Measurements from ENCODE around the gene NMT1. TPM values are rescaled to one million over a fixed set of nuclear protein-coding genes. Genes with fewer than 3 reads are reported as not detected.

Gene NMT1
- polyA plus RNA-seq, 2 donors = 30.1 to 32.9 TPM

DNA sequence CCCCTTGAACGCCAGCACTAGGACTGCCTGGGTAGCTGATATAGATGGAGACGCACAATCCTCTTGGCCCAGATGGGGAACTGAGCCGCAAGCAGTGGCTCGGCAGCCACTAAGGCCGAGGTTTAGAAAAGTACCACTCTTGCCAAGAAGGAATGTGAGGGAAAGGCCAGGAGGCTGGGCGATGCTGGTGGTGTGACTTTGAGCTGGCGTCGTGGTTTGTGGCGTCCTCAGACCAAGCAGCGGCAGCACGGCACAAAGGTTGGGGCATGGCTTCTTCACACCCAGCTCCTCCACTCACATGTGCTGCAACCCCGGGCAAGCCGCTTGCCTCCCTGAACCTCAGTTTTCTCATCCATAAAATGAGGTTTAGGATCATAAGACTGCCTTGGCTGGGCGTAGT is 25.3 kb upstream of the NMT1 start:
- H3K9me3 ChIP-seq (ENCODE audit: control insufficient read depth in 2 of 2, insufficient read depth in 1 of 2, low read depth in 1 of 2, low read length in 1 of 2) = no peaks in the 10 kb centered on the region
- no peak overlapping the region for H3K4me3 ChIP-seq (ENCODE audit: low read depth in 1 of 2, low read length in 2 of 2)
- H3K27ac ChIP-seq (ENCODE audit: low read depth in 2 of 2, low read length in 1 of 2) = no peak overlapping the region
- peaks cover 2 to 10% of the 10 kb centered on the region in 2 donors for H3K36me3 ChIP-seq (ENCODE audit: control insufficient read depth in 2 of 2, insufficient read depth in 2 of 2, low read length in 1 of 2)
- H3K27me3 ChIP-seq (ENCODE audit: control insufficient read depth in 1 of 2, insufficient read depth in 2 of 2, low read length in 2 of 2) = no peaks in the 10 kb centered on the region
- WGBS, 2 donors = 92 to 93% methylated on average over 14 of the region's 14 CpGs
- peaks cover 4% of the 10 kb centered on the region in 2 donors for H3K4me1 ChIP-seq (ENCODE audit: control insufficient read depth in 2 of 2, insufficient read depth in 2 of 2, low read length in 1 of 2)

DNA sequence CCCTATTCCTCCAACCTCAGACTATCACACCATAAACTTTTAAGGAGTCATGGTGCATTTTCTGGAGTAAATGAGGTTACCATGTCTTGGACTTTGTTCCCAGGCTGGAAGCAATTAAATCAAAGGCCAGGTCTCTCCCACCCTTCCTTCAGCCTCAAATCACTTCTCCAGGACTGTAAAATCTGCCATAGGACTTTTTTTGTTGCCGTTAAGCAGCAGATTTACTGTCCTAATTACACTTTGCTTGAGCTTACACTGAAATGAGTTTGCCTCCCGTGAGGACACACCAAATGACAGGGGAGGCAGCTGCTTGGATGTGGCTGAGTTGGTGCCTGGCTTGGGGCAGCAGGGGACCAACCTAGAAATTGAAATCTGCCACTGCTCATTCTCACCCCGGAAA is 24.4 kb upstream of the NMT1 start:
- Histone ChIP-seq H3K36me3 (ENCODE audit: control insufficient read depth in 2 of 2, insufficient read depth in 2 of 2, low read length in 1 of 2) (peaks cover 0 to 8% of the 10 kb centered on the region in 2 donors), H3K27ac (ENCODE audit: low read depth in 2 of 2, low read length in 1 of 2) (no peak overlapping the region), H3K4me3 (ENCODE audit: low read depth in 1 of 2, low read length in 2 of 2) (no peak overlapping the region), H3K27me3 (ENCODE audit: control insufficient read depth in 1 of 2, insufficient read depth in 2 of 2, low read length in 2 of 2) (no peaks in the 10 kb centered on the region), H3K4me1 (ENCODE audit: control insufficient read depth in 2 of 2, insufficient read depth in 2 of 2, low read length in 1 of 2) (peaks cover 4 to 7% of the 10 kb centered on the region in 2 donors), H3K9me3 (ENCODE audit: control insufficient read depth in 2 of 2, insufficient read depth in 1 of 2, low read depth in 1 of 2, low read length in 1 of 2) (no peaks in the 10 kb centered on the region)
- 73 to 85% methylated on average over 3 of the region's 3 CpGs for WGBS, 2 donors

DNA sequence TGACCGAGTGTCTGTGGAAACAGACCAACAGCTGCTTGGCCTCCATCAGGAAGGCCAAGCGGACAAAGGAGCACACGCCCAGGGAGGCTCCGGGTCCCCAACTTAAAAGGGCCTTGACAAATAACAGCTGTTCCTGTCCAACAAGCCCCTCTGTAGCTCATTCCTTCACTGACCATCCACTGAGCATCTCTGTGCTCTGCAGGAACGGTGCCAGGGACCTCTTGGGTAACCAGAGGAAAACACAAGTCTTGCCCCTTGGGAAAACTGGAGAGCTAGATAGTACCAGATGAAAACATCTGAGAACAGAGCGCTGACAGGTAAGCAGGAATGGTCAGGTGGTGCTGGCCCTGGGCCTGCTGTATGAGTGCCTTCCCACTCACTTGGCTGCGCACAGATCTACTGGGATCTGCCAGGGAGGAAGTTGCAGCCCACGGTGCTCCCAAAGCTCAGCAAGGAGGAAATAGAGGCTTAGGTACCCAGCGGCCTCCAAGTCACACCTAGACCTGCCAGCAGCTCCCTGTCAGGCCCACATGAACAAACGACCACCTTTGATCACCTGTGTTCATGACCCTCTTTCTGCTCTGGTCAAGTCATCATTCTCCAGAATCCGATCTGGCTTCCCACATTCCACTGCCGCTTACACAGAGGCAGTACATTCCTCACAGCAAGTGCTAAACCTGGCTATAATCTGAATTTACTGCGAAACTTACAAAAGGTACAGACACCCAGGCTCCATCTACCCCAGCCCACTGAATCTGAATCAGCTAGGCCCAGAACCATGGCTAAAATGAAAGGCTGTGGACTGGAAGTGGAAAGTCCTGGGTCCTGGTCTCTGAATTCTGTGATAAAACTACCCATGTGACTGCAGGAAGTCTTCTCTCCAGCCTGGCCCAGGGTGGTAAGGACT is 22.1 kb upstream of the NMT1 start:
- no peak overlapping the region for H3K4me3 ChIP-seq (ENCODE audit: low read depth in 1 of 2, low read length in 2 of 2)
- H3K4me1 ChIP-seq (ENCODE audit: control insufficient read depth in 2 of 2, insufficient read depth in 2 of 2, low read length in 1 of 2) = peaks cover 8 to 13% of the 10 kb centered on the region in 2 donors
- H3K9me3 ChIP-seq (ENCODE audit: control insufficient read depth in 2 of 2, insufficient read depth in 1 of 2, low read depth in 1 of 2, low read length in 1 of 2) = no peaks in the 10 kb centered on the region
- no peaks in the 10 kb centered on the region for H3K27me3 ChIP-seq (ENCODE audit: control insufficient read depth in 1 of 2, insufficient read depth in 2 of 2, low read length in 2 of 2)
- H3K36me3 ChIP-seq (ENCODE audit: control insufficient read depth in 2 of 2, insufficient read depth in 2 of 2, low read length in 1 of 2) = peaks cover 0 to 2% of the 10 kb centered on the region in 2 donors
- H3K27ac ChIP-seq (ENCODE audit: low read depth in 2 of 2, low read length in 1 of 2) = peak overlapping the region; percentile 1 to 53
- WGBS, 2 donors = 47 to 58% methylated on average over 13 of the region's 13 CpGs

DNA sequence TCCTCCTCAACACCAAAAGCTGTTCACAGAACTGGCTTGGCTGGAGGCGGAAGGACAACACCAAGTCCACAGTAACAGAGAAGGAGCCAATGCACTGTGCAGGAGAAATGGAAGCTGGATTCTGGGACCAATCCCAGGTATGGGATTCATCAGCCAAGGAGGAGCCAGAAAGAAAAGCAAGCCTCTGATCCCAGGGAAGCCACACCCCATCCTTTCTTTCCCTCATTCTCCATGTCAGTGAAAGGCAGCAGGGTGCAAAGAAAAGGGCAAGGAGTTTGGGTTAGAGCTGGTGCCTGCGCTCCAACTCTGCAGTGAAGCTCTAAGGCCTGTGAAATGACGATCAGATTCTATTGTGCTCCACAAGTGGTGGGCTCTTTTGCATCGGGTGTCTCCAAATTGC is 20.7 kb upstream of the NMT1 start:
- WGBS, 2 donors = 67 to 70% methylated on average over 4 of the region's 4 CpGs
- H3K4me1 ChIP-seq (ENCODE audit: control insufficient read depth in 2 of 2, insufficient read depth in 2 of 2, low read length in 1 of 2) = peaks cover 8 to 17% of the 10 kb centered on the region in 2 donors
- no peaks in the 10 kb centered on the region for H3K36me3 ChIP-seq (ENCODE audit: control insufficient read depth in 2 of 2, insufficient read depth in 2 of 2, low read length in 1 of 2)
- no peak overlapping the region for H3K4me3 ChIP-seq (ENCODE audit: low read depth in 1 of 2, low read length in 2 of 2)
- H3K27ac ChIP-seq (ENCODE audit: low read depth in 2 of 2, low read length in 1 of 2) = peak overlapping the region; percentile 24 to 33
- H3K9me3 ChIP-seq (ENCODE audit: control insufficient read depth in 2 of 2, insufficient read depth in 1 of 2, low read depth in 1 of 2, low read length in 1 of 2) = no peaks in the 10 kb centered on the region
- H3K27me3 ChIP-seq (ENCODE audit: control insufficient read depth in 1 of 2, insufficient read depth in 2 of 2, low read length in 2 of 2) = no peaks in the 10 kb centered on the region

DNA sequence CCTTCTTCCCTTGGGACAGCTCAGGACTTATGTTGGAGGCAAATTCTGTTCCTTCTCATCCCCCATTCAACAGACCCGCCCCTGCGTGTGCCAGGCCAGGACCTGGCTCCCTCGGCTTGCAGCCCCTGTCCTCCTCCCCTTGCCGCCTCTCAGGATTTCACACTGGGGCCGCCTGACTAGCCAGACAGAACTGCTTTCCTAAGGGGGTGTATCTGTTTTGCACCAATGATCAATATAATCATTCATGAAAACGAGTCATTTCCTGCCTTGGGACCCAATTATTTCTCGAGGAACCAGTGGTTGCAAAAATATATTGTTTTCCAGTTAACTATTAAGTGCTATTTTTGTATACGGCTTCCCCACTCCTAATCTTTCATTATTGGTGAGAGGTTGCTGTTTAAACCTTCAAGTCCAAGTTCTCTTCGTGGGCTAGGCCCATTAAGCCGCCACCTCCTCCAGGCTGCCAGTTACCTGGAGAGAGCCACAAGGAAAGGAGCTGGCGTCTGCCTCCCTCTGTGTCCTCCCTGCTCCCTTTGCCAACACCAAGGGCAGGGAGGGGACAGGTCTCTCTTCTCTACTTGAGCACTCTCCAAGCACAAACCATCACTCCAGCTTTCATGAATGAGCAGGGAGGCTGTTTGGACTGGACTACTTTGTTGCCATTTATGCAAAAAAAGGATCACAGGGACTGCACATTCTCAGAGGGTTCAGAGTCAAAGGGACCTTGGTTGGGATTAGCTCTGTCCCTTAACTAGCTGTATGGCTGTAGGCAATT is 18.6 kb upstream of the NMT1 start:
- H3K9me3 ChIP-seq (ENCODE audit: control insufficient read depth in 2 of 2, insufficient read depth in 1 of 2, low read depth in 1 of 2, low read length in 1 of 2) = no peaks in the 10 kb centered on the region
- no peaks in the 10 kb centered on the region for H3K27me3 ChIP-seq (ENCODE audit: control insufficient read depth in 1 of 2, insufficient read depth in 2 of 2, low read length in 2 of 2)
- H3K4me3 ChIP-seq (ENCODE audit: low read depth in 1 of 2, low read length in 2 of 2) = no peak overlapping the region
- WGBS, 2 donors = 70 to 74% methylated on average over 11 of the region's 11 CpGs
- peaks cover 8 to 19% of the 10 kb centered on the region in 2 donors for H3K4me1 ChIP-seq (ENCODE audit: control insufficient read depth in 2 of 2, insufficient read depth in 2 of 2, low read length in 1 of 2)
- H3K27ac ChIP-seq (ENCODE audit: low read depth in 2 of 2, low read length in 1 of 2) = peak overlapping the region; percentile 16 to 96
- no peaks in the 10 kb centered on the region for H3K36me3 ChIP-seq (ENCODE audit: control insufficient read depth in 2 of 2, insufficient read depth in 2 of 2, low read length in 1 of 2)

DNA sequence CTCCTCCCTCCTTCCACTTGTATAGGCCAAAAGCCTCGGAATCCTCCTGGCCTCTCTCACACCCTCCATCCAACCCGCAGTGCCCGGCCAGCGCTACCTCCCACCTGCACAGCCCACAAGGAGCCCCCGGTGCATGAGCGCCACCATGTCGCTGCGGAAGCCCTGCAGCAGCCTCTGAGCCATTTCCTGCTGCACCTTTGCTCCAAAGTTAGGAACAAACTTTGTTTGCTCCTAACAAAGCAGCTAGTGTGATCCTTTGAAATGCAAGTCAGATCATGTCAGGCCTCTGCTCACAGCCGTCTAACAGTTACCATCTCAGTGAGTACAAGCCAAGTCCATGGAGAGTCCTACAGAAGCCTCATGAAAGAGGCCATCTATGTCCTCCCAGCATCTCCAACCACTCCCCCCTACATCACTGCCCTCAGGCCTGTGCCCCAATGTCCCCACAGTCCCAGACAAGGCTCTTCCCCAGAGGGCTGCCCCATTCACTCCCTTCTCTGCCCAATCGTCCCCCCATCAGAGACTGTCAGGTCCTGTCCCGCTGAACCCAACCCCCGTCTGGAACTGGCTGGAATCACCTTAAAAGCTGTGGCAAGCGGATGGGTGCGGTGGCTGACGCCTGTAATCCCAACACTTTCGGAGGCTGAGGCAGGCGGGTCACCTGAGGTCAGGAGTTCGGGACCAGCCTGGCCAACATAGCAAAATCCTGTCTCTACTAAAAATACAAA is 17.1 kb upstream of the NMT1 start:
- 45 to 58% methylated on average over 18 of the region's 18 CpGs for WGBS, 2 donors
- no peaks in the 10 kb centered on the region for H3K36me3 ChIP-seq (ENCODE audit: control insufficient read depth in 2 of 2, insufficient read depth in 2 of 2, low read length in 1 of 2)
- H3K9me3 ChIP-seq (ENCODE audit: control insufficient read depth in 2 of 2, insufficient read depth in 1 of 2, low read depth in 1 of 2, low read length in 1 of 2) = no peaks in the 10 kb centered on the region
- no peaks in the 10 kb centered on the region for H3K27me3 ChIP-seq (ENCODE audit: control insufficient read depth in 1 of 2, insufficient read depth in 2 of 2, low read length in 2 of 2)
- H3K4me1 ChIP-seq (ENCODE audit: control insufficient read depth in 2 of 2, insufficient read depth in 2 of 2, low read length in 1 of 2) = peaks cover 3 to 18% of the 10 kb centered on the region in 2 donors
- H3K27ac ChIP-seq (ENCODE audit: low read depth in 2 of 2, low read length in 1 of 2) = peak overlapping the region; percentile 77 to 96
- peak overlapping the region in 1 of 2 donors; percentile 19 for H3K4me3 ChIP-seq (ENCODE audit: low read depth in 1 of 2, low read length in 2 of 2)

DNA sequence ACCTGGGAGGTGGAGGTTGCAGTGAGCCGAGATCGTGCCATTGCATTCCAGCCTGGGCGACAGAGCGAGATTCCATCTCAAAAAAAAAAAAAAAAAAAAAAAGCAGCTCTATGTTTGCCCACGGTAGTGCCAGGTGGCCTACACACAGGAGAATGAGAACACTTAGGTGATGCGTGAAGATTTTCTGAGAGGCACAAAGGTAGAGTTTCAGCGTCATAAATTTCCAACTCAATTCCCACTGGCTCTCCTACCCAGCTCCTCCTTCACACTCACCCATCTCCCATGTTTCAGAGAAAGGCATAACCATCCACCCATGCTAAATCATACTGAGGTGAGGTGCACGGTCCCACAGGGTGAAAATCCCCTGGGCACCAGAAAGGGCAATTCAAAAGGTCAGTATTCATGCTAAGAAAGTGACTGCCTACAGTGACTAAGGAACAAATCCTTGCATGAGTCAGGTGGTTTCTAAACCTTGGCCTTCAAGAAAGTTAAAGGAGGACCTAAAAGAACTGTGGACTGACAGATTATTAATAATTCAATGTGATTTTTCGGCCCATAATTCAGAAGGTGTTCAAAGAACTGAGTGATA is 14.5 kb upstream of the NMT1 start:
- peaks cover 3 to 13% of the 10 kb centered on the region in 2 donors for H3K4me1 ChIP-seq (ENCODE audit: control insufficient read depth in 2 of 2, insufficient read depth in 2 of 2, low read length in 1 of 2)
- H3K36me3 ChIP-seq (ENCODE audit: control insufficient read depth in 2 of 2, insufficient read depth in 2 of 2, low read length in 1 of 2) = no peaks in the 10 kb centered on the region
- no peaks in the 10 kb centered on the region for H3K27me3 ChIP-seq (ENCODE audit: control insufficient read depth in 1 of 2, insufficient read depth in 2 of 2, low read length in 2 of 2)
- WGBS, 2 donors = 67 to 79% methylated on average over 8 to 9 of the region's 9 CpGs
- H3K9me3 ChIP-seq (ENCODE audit: control insufficient read depth in 2 of 2, insufficient read depth in 1 of 2, low read depth in 1 of 2, low read length in 1 of 2) = no peaks in the 10 kb centered on the region
- H3K4me3 ChIP-seq (ENCODE audit: low read depth in 1 of 2, low read length in 2 of 2) = no peak overlapping the region
- peak overlapping the region; percentile 87 to 91 for H3K27ac ChIP-seq (ENCODE audit: low read depth in 2 of 2, low read length in 1 of 2)

DNA sequence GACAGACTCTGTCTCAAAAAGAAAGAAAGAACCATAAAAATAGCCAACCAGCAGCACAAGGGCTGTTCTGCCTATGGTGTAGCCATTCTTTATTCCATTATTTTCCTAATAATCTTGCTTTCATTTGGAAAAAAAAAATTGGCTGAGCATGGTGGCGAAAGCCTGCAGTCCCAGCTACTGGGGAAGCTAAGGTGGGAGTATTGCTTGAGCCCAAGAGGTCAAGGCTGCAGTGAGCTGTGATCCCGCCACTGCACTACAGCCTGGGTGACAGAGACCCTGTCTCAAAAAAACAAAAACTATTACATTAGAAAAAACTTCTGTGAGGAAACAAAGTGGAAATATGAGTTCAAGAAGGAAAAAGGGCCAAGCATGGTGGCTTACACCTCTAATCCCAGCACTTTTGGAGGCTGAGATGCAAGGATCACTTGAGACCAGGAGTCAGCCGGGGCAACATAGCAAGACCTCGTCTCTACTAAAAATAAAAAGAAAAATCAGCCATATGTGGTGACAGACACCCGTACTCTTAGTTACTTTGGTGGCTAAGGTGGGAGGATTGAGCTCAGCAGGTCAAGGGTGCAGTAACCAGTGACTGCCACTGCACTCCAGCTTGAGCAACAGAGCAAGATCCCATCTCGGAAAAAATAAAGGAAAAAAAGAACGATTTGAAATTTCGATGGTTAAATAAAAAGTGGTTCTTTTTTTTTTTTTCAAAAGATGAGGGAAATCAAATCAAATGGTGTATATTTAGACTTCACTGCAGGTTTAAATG is 12.1 kb upstream of the NMT1 start:
- peaks cover 0 to 7% of the 10 kb centered on the region in 2 donors for H3K4me1 ChIP-seq (ENCODE audit: control insufficient read depth in 2 of 2, insufficient read depth in 2 of 2, low read length in 1 of 2)
- peak overlapping the region; percentile 38 to 45 for H3K27ac ChIP-seq (ENCODE audit: low read depth in 2 of 2, low read length in 1 of 2)
- H3K4me3 ChIP-seq (ENCODE audit: low read depth in 1 of 2, low read length in 2 of 2) = no peak overlapping the region
- no peaks in the 10 kb centered on the region for H3K9me3 ChIP-seq (ENCODE audit: control insufficient read depth in 2 of 2, insufficient read depth in 1 of 2, low read depth in 1 of 2, low read length in 1 of 2)
- 88 to 89% methylated on average over 8 of the region's 8 CpGs for WGBS, 2 donors
- H3K27me3 ChIP-seq (ENCODE audit: control insufficient read depth in 1 of 2, insufficient read depth in 2 of 2, low read length in 2 of 2) = no peaks in the 10 kb centered on the region
- H3K36me3 ChIP-seq (ENCODE audit: control insufficient read depth in 2 of 2, insufficient read depth in 2 of 2, low read length in 1 of 2) = no peaks in the 10 kb centered on the region

Data from esophagus (tissue), 2 donors.